ENCODE measurements around the gene UNC5B.

Gene UNC5B

DNA sequence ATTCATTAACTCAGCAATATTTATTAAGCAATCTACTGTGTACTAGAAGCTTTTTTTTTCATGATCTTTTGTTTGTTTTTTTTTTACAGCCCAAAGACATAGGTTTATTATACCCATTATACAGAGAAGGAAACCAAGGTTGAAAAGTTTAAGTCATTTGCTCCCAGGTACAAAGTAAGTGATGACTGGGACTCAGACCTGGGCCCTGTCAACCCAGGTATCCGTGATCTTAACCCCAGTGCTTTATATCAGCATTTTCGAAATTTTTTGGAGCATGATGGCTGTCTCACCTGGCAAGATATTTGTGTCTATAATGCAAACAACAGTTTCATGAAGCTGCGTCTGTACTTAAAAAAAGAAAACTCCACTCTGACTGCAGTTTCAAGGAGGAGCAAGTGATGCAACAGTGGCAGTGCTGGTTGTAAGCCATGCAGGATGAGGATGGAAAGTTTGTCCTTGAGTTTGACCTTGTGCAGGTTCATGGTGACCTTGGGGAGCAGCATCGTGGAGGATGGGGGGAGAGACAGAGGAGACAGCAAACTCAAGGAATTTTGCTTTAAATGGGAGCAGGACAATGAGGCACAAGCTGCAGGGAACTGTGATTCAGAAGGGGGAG, 118.5 kb downstream of the UNC5B start:
- no peak for DNase-seq

DNA sequence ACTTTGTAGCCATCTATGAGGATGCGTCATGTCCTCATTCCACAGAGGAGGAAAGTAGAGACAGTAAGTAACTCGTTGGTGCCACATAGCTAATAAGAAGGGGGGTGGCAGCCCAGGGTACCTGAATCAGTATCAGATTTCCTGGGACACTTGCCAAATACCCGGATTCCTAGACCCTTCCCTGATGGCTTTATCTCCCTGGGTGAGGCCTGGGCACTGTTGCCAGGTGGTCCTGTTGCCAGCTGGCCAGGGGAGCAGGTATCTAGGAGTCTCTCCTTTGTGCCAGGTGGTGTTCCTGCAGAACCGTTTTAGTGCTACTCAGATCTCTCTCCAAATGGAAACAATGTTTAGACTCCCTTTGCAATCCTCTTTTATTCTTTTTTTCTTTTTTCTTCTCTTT, 119.4 kb downstream of the UNC5B start:
- DNase-seq = no peak

DNA sequence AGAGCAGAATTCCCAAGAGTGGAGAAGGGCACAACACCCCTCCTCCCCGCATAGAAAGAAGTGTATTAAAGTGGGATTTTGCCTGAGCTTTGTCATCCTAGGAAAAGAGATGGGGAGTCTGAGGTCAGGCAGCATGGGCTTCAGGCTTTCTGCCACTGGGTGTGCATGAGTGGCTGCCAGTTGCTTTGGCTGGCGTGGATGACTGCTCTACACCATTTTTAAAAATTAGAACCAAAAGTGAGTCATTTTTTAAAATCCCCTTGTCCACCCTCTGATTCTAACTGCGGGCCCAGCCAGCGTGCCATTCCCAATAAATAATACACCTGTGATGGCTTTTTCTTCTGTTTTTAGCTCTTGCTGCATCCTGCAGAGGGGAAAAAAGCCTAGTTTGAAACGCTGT, 120.1 kb downstream of the UNC5B start:
- DNase-seq = no peak

DNA sequence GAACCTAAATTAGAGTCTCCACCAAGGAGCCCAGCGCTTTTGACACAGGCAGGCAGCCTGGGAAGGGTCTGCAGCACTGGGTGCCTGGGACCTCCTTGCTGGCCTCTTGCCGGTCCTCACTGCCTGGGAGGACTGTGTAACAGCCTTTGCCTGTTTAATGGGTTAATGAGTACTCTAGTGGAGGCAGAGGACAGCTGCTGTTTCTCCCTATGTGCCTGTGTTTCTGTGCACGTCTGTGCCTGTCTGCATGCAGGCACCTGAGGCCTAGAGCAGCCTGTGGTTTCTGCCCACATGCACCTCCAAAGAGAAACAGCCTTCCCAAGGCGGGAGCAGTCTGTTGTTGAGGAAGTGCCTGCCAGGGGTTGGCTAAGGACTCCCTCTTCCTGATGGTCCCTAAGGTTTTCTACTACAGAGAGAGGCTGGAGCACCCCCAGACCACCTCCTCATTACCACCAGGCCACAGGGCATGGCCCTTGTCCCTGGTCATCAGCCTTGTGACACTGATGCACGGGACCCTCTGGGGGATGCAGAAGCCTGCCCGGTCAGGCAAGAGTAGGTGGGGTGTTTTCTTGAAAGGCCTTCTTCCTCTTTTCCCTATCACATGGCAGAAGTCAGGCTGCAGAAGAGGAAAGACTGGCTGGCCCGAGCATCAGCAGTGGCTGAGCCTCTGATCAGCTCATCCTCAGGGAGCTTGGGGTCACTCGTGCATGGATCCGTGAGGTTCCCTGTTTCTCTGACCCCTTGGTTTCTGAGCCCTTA, 120.9 kb downstream of the UNC5B start:
- DNase-seq = no peak

DNA sequence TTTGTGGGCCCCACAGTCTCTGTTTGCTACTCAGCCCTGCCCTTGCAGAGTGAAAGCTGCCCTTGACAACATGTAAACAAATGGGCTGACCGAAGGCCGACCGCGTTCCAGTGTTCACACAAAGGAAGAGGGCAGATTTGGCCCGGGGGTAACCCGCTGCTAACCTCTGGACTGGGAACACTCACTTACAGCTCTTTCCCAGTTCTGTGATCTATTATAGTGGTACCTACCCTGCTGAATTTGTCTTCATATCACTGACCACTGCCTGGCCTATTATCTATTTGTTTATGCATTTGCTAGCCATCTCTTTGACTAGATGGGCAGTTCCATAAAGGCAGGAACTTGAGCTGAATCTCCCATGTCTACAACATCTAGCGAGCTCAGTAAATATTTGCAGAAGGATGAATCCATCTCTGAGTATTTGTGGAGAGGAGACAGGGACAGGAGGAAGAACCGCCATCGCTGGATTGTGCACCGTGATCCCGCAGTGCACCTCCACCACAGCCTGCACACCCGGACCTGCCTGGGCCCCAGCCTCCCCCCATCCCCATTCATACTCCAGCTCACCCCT, 121.9 kb downstream of the UNC5B start:
- no peak for DNase-seq

DNA sequence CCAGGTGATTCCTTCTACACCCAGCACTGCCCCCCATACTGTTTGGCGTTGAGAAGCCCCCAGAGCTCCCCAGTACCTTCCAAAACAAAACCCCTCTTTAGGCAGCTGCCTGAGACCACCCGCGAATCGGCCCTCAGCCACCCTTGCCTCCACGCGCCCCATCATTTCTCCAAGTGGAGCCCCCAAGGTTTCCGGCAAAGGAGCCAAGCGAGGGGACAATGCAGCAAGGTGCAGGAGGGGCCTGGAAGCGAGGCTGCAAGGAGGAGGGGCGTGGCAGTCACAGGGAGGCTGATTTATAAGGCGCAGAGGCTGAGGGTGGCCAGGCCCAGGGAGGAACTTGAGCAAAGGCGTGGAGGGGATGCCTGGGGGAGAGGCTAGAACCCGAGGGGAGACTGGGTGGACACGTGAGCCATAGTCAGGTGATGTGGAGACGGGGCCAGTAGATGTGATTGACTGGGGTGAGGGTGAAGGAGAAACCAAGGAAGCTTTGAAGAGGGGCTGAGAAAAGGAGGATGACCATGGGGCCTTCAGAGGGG, 122.9 kb downstream of the UNC5B start:
- DNase-seq = no peak

DNA sequence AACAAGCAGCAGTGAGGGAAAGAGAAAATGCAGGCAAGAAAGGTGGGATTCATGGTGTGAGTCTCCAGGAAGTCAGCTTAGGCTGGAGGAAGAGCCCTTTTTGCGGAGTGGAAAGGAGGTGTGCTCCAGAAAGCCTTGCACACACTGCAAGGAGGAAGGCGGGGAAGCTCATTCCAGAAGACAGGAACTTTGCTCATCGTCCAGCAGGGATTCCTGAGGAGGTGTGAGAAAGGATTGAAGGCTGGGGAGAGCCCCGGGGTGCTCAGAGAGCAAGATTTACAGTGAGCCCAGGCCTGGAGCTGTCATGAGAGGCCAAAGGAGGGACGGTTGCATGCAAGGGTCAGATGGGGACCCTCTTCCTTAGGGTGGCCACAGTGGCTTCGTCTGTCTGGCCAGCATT, 124.3 kb downstream of the UNC5B start:
- DNase-seq = no peak

DNA sequence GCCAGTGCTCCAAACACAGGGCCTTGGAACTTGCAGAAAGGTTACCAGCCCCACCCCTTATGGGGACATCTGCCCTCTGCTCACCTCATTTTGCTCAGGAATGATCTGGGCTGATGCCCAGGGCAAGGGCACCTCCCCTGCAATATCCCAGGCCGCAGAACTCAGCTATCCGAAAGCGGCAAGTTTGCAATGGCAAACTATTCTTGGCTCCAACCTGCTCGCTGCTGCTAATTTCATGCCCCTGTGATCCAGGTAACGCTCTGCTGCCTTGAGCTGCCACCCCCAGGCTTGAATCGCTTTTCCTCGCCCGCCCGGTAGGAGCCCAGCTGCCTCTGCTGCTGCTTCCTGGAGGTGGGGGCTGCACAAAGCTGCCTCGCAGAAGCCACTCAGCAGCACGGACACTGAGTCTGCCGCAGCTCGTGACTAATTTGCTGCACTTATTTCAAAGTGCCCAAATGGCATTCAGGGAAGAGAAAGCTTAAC, 124.9 kb downstream of the UNC5B start:
- DNase-seq = no peak

DNA sequence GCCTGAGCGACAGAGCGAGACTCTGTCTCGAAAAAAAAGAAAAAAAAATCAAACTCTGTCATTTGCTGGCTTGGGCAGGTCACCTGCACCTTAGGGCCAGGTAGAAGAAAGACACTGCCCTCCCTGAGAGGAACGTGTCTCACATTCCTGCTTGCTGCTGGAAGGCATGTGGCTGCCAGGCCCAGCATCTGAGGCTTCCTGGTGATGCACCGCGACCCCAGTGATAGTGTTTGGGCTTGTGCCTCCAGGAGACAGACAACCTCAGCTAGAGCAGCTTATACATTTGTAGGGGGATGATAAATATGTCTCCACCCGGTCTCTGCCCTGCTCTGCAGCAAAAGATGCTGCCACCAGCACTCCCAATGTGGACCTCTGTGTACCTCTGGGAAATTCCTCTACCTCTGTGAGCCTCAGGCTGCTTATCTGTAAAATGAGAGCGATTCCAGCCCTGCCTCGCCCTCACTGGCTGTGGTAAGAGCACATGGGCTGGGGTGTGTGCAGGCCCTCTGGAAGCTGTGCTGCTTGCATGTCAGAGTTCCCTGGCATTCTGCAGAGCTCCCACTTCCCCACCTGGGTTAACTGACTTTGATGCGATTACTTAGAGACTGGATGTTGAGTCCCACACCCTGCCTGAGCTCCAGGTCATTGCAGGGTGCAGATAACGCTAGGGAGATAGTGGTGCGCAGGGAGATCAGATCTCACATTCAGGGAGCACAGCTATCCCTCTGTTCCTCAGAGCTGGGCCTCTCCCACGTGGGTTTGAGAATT, 126.5 kb downstream of the UNC5B start:
- no peak for DNase-seq

DNA sequence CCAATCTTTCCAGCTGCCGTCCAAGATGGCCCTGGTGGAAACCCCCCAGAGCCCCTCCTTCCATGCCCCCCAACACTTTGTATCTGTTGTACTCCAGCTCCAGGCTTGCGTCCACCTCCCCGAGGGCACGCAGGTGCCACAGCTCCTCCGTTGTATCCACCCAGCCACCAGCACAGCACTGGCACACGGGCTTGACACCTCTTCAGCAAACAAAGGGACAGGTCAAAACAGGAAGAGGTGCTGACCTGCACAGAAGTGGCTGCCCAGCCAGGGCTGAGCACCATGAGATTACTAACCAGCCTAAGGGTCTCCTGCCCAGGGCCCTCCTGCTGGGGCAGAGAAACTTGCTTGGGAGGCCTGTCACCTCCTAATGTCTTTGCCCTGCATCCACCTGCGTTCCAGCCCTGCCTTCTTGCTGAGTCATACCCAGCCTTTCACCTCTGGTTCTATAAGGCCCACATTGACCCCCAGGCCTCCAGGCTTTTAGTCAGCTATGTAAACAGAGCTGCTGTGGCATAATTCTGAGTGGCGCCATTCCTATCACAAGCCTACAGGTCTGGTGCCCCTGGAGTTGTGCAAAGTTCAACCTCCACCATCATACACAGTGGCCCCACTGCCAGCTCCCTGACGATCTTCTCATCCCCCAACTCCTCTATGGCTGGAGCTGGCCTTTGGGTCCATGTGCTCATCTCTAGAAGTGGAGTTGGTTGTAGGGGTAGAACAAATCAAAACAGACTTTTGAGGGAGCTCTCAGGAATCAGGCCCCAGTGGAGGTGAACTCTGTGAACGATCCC, 127.6 kb downstream of the UNC5B start:
- no peak for DNase-seq

DNA sequence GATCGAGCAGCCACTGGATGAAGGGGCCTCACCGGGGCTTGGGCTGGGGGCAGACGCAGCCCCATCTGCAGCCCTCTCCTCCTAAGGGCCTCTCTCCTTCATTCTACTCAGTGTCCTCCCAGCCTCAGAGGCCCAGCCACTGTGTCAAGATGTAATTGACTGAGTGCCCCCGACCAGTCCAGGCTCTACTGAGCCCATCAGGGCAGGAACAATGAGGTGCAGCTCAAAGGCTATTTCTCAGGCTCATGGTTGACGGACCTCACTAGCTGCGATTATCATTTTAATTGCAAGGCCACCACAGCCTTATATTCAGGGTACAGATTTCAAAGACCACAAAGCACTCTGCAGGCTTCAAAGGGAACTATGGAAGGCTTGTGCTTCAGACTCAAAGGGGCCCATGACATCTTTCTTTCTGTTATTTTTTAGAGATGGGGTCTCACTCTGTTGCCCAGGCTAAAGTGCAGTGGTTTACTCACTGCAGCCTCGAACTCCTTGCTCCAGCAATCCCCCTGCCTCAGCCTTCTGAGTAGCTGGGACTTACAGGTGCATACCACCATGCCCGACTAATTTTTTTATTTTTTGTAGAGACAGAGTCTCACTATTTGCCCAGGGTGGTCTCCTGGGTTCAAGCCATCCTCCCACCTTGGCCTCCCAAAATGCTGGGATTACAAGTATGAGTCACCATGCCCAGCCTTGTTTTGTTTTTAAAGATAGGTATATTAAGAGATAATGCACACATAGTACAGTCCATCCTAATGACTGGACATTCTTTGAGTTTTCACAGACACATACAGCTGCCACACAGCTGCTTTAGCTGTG, 130.4 kb downstream of the UNC5B start:
- no peak for DNase-seq

DNA sequence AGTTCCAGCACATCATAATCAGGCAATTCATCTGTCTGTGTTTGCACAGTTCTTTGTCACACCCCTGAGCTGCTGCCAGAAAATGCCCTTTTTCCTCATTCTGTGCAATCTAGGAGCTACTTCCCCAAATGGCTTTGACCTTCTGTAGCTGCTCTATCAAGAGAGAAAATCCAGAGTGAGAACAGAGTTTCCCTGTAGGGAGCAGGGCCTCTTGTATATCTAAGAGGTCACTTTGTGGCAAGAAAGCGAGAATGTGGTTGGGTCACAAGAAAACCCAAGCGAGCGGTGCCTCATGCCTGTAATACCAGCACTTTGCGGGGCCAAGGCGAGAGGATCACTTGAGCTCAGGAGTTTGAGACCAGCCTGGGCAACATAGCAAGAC, 131.0 kb downstream of the UNC5B start:
- DNase-seq = no peak

DNA sequence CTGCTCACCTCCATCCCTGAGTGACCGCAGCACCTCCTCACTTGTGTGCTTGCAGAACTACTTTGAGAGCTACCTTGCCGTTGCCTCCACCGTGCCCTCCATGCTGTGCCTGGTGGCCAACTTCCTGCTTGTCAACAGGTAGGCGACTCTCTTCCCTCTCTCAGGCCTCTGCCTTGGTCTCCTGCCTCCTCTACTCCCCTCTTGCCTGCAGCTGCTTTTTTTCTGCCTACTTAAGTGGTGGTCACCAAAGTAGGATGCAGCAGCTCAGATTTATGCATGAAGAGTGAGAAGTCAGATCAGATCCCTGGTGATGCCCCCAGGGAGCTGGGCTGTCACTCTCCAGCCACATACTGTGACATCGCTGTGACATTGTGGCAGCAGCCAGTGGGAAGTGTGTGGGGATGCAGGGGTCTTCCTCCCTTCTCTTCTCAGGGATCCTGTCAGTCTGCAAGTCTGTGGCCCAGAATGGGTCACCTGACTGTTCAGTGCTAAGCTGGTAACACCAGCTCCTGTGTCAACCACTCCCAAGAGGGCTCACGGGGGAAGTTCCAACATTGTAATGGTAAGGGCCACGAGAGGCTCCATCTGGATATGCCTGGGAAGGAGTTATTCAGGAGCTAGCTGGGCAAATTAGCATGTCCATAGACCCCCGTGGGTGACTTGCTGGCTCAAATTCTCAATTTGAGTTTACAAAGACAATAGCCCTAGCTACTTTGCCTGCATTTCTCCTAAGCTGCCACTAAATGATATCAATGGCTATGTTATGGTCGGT, 132.0 kb downstream of the UNC5B start:
- DNase-seq = no peak

DNA sequence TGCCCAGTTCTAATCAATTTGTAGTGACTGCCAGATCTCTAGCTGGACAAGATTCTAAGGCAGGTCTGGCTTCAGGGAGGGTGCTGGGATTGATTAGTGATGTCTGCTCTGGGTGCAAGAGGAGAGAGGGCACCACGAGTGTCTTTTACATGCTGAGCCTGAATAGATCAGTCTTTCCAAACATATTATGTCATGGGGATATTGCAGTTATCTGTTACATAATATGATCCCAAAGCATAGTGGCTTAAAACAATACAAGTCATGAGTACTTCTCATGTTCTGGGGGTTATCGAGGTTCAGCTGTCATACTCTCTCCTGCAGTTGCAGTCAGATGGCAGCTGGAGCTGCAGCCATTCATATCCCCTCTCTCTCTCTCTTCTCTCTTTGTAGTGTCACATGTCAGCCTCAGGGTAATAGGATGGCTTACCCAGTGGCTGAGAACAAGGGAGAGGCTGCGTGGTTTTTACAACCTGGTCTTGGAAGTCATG, 132.7 kb downstream of the UNC5B start:
- DNase-seq = no peak

DNA sequence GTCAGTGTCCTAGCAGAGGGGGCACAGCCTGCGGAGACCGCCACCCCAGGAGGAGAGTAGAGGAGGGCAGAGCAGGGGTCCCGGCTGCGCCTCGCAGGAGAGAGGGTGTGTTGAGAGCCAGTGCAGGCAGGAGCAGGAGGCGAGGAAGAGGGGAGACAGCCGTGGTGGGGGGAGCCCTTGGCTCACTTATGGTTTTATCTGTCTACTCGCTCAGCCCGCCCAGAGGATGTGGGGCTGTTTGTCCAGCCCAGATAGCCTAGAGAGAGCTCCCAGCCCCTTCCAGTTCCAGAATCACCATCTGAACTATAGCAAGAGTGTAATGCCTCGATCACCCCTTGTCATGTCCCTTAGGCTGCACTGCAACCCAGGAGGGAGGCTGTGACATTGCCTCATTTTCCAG, 133.3 kb downstream of the UNC5B start:
- DNase-seq = no peak

DNA sequence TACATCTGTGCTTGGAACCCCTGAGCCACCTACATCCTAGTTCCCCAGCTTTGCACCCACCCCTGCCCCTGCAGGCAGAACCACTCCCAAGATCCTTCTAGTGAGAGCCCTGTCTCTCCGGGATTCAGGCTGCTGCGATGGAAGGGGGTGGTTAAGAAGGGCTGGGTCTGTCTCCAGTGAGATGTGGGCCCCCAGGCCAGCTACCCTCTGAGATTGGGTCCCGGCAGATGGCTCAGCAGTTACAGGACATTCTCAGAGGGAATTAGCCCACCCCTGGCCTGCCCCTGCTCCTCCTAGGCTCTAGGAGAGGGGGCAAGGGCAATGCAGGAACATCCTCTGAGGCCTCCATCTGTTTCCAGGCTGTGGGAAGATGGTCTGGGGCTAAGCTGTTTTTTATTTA, 134.4 kb downstream of the UNC5B start:
- DNase-seq = no peak

DNA sequence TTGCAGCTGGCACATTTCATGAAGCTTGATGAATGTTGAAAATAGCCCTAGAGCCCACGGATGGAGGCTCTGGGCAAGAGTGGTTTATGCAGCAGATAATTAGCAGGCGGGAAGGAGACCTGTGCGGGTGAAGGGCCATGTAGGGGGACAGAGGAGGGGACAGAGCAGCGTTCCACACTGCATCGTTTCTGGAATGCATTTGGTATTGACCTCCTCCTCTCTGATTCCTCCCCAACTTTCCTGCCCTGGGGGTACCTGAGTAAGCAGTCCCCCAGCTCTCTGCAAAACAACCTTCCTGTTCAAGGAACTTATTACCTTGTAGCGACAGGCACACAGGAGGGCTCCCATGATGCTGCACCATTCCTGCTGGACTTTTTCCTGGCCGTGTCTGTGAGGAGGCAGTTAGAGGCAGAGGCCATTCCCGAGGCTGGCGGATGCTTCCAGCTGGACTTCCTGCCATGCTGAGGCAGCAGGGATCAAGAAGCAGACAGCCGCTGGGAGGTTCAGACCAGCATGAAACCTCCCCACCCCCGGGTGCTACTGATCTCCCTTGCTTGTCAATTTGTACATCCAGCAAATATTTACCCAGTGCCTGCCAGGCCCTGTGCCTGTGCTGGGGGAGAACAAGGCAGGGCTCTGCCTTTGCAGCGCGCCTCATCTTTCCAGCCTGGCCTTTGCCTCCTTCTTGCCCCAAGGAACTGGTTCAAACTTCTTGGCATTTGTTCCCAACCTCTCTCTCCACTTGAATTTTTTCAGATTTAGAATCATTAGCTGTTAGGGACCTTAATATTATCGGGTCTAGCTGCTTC, 135.4 kb downstream of the UNC5B start:
- DNase-seq = no peak

DNA sequence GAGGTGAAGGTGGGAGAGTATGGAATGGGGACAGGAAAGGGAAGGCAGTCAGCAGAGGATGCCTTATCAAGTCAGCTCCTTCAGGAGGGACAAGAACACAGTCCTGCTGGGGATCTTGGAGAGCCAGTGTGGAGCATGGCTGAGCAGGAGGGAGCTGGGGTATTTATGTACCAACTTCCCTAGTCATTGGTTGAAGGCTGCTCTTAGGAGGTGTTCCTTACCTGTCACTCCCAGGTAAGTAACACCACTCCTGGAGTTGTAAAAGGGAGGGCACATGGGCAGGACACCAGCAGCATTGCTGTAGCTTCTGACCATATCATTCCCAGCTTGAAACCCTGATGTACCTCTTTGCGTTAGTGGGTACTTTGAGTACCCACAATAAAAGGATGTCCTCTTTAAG, 136.5 kb downstream of the UNC5B start:
- DNase-seq = no peak

DNA sequence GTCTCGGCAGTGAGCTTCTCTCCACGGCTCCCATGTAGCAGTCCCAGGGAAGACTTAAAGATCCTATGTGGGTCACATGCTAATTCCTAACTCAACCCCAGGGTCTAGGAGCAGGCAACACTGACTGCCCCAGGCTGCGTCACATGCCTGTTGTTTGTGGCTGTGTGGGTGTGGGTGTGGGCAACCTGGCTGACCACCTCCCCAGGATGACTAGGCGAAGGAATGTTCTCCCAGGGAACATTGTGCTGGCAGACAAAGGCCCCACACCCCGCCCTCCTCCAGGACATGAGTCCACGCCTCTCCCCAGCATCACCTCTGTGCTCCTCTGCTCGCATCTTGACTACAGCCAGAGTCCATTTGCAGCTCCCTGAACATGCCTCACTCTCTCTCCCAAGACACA, 137.0 kb downstream of the UNC5B start:
- no peak for DNase-seq

DNA sequence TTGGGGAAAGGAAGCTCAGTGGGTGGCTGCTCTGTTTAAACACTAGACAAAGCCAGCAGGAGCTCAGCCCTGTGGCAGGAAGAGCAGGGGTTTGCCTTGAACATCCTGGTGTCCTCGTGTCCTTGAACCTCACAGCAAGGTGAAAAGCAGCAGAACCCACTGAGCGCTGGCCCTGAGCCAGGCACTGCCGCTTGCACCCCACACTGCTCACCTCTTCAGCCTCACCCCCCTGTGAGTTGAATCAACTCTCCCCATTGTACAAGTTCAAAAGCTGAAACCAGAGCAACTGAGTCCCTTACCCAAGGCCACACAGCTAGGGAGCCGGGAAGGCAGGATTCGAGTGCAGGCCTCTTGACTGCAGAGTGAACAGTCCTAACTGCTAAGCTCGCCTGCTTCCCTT, 138.7 kb downstream of the UNC5B start:
- no peak for DNase-seq

Measured in NCI-H1048 (cell line).